ENCODE measurements around the gene CALCOCO2. TPM values are rescaled to one million over a fixed set of nuclear protein-coding genes. Genes with fewer than 3 reads are reported as not detected.

Gene CALCOCO2
- total RNA-seq, 1 experiment from 2014 or later = 23.1 TPM

DNA sequence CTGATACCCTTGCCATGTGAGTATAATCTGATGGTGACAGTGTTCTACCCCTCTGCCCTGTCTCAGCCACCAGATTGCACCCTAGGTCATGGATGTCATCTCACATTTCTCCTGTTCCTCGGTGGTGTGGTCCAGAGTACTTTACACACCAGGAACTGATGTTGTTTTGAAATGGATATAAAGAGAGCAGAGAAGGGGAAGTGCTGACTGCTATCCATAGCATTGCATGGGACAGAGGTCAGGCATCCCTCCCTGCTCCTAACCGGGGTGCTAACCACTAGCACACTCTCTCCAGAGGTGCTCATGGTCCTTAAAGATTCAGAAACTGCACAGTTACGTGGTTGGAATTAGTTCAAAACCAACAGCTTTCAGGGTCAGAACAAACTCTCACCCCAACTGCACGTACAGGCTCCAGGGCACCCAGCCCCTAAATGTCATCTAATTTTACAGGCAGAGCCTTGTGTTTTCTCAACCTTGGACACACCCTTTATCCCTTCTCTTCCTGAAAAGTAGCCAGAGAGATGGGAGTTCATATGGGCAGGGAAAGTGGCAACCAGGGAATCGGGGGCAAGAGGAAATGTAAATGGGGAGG is 30.1 kb upstream of the CALCOCO2 start:
- Histone ChIP-seq H3K4me1 (ENCODE audit: insufficient read depth, low read length) (no peaks in the 10 kb centered on the region), H3K27ac (ENCODE audit: insufficient read length, low read depth, low read length) (no peak overlapping the region), H3K4ac (ENCODE audit: low read depth, low read length) (no peak overlapping the region), H2BK15ac (ENCODE audit: low read depth, low read length) (no peak overlapping the region), H3K14ac (ENCODE audit: insufficient read depth, low read length) (no peak overlapping the region), H4K8ac (replicated peaks; ENCODE audit: insufficient read length, low read depth, low read length) (no peak overlapping the region), H3K4me2 (ENCODE audit: insufficient read depth, insufficient read length, low read length) (no peak overlapping the region), H2BK12ac (ENCODE audit: insufficient read length, low read depth, low read length) (no peak overlapping the region), H3K18ac (ENCODE audit: insufficient read length, low read depth, low read length) (no peak overlapping the region), H2BK5ac (ENCODE audit: insufficient read length, low read length) (no peak overlapping the region), H3K9me3 (ENCODE audit: control insufficient read depth, low read depth, low read length) (no peaks in the 10 kb centered on the region), H3K9ac (ENCODE audit: extremely low read depth, insufficient read length, low read length) (no peak overlapping the region), H3K79me2 (ENCODE audit: insufficient read depth, low read length) (no peaks in the 10 kb centered on the region), H3K27me3 (ENCODE audit: insufficient read depth, low read length) (no peaks in the 10 kb centered on the region), H2BK20ac (ENCODE audit: low read depth, low read length, poor library complexity, severe bottlenecking) (no peak overlapping the region), H2BK120ac (ENCODE audit: low read depth, low read length, poor library complexity, severe bottlenecking) (no peak overlapping the region), H2AFZ (ENCODE audit: low read length) (no peak overlapping the region), H4K91ac (ENCODE audit: insufficient read length, low read depth, low read length) (no peak overlapping the region), H4K20me1 (ENCODE audit: control insufficient read depth, insufficient read depth, insufficient read length) (no peaks in the 10 kb centered on the region), H3K56ac (ENCODE audit: insufficient read length, low read depth, low read length) (no peak overlapping the region), H3K23me2 (ENCODE audit: insufficient read length, low read depth, low read length, poor library complexity, severe bottlenecking) (no peaks in the 10 kb centered on the region), H4K5ac (ENCODE audit: insufficient read length, low read depth, low read length) (no peak overlapping the region), H3T11ph (ENCODE audit: low read length) (no peak overlapping the region), H2AK5ac (ENCODE audit: insufficient read length, low read length) (no peak overlapping the region), H3K79me1 (ENCODE audit: insufficient read depth, low read depth, low read length, poor library complexity, severe bottlenecking) (no peaks in the 10 kb centered on the region), H3K23ac (ENCODE audit: insufficient read length, low read depth, low read length) (no peak overlapping the region)
- no peak for DNase-seq
- WGBS (ENCODE audit: extremely low coverage, insufficient read length, low lambda C conversion rate) = no CpG with 5 or more reads among the region's 5 CpGs
- TF ChIP-seq, protein P1, sequence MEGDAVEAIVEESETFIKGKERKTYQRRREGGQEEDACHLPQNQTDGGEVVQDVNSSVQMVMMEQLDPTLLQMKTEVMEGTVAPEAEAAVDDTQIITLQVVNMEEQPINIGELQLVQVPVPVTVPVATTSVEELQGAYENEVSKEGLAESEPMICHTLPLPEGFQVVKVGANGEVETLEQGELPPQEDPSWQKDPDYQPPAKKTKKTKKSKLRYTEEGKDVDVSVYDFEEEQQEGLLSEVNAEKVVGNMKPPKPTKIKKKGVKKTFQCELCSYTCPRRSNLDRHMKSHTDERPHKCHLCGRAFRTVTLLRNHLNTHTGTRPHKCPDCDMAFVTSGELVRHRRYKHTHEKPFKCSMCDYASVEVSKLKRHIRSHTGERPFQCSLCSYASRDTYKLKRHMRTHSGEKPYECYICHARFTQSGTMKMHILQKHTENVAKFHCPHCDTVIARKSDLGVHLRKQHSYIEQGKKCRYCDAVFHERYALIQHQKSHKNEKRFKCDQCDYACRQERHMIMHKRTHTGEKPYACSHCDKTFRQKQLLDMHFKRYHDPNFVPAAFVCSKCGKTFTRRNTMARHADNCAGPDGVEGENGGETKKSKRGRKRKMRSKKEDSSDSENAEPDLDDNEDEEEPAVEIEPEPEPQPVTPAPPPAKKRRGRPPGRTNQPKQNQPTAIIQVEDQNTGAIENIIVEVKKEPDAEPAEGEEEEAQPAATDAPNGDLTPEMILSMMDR (conservative IDR thresholded peaks at IDR 0.05) = no peak
- peaks cover 36% of the 10 kb centered on the region for H3K27me3 Mint-ChIP-seq (ENCODE audit: low read depth)
- H3K27ac Mint-ChIP-seq = no peak overlapping the region
- no peaks in the 10 kb centered on the region for H3K9me3 Mint-ChIP-seq
- H3K4me3 Mint-ChIP-seq = no peak overlapping the region
- peaks cover 4 to 7% of the 10 kb centered on the region in 2 experiments; a peak in 2 of 4 replicates for H3K4me1 Mint-ChIP-seq
- H3K36me3 Mint-ChIP-seq (ENCODE audit: insufficient read depth in 1 of 3, low read depth in 3 of 3) = peaks cover 0 to 11% (median 0%) of the 10 kb centered on the region in 3 experiments; a peak in 3 of 7 replicates
